Mesendoderm (in vitro differentiated cells): ENCODE data around the gene C17orf113.

Experiments
- DNase-seq: peaks from one replicate; pipeline ENCODE4 v3.0.0; 2013
- H2AK5ac ChIP-seq: 2 replicates; pipeline ENCODE4 v1.6.1; 2013; ENCODE audit warnings: low read length, inconsistent platforms
- H2BK120ac ChIP-seq: 2 replicates; pipeline ENCODE4 v1.6.1; 2013; ENCODE audit warnings: low read depth, mild to moderate bottlenecking, low read length, moderate library complexity, mixed read lengths
- H2BK15ac ChIP-seq: replicated peaks from 2 replicates; pipeline ENCODE4 v1.6.1; 2013; ENCODE audit warnings: low read depth, mild to moderate bottlenecking, moderate library complexity
- H2BK5ac ChIP-seq: 2 replicates; pipeline ENCODE4 v1.6.1; 2013; ENCODE audit warnings: low read length, inconsistent platforms
- H3K18ac ChIP-seq: 2 replicates; pipeline ENCODE4 v1.6.1; 2013; ENCODE audit warnings: mild to moderate bottlenecking, low read length, mixed read lengths
- H3K23ac ChIP-seq: one replicate; pipeline ENCODE4 v1.6.1; 2013; ENCODE audit warnings: low read length
- H3K27ac ChIP-seq: 2 replicates; pipeline ENCODE4 v1.5.1; 2013; ENCODE audit warnings: low read depth, mild to moderate bottlenecking, inconsistent platforms, low read length, moderate library complexity
- H3K27me3 ChIP-seq: 2 replicates; pipeline ENCODE4 v1.6.1; 2013; ENCODE audit warnings: low read length, control low read depth, mild to moderate bottlenecking, inconsistent platforms; ENCODE audit not compliant: insufficient read depth, poor library complexity
- H3K36me3 ChIP-seq: 2 replicates; pipeline ENCODE4 v1.6.1; 2013; ENCODE audit warnings: low read length, inconsistent platforms; ENCODE audit not compliant: control insufficient read depth, insufficient read depth
- H3K4ac ChIP-seq: one replicate; pipeline ENCODE4 v1.6.1; 2013; ENCODE audit warnings: low read depth, mild to moderate bottlenecking, low read length, moderate library complexity
- H3K4me1 ChIP-seq: 2 replicates; pipeline ENCODE4 v1.6.1; 2013; ENCODE audit warnings: low read depth, low read length, inconsistent platforms; ENCODE audit not compliant: control insufficient read depth
- H3K4me2 ChIP-seq: 2 replicates; pipeline ENCODE4 v1.6.1; 2013; ENCODE audit warnings: low read length
- H3K4me3 ChIP-seq: 2 replicates; pipeline ENCODE4 v1.5.1; 2013; ENCODE audit warnings: mild to moderate bottlenecking, low read length
- H3K56ac ChIP-seq: one replicate; pipeline ENCODE4 v1.6.1; 2013; ENCODE audit warnings: low read length
- H3K79me1 ChIP-seq: 2 replicates; pipeline ENCODE4 v1.6.1; 2013; ENCODE audit warnings: low read length, inconsistent platforms
- H3K79me2 ChIP-seq: 2 replicates; pipeline ENCODE4 v1.6.1; 2013; ENCODE audit warnings: mild to moderate bottlenecking, low read length; ENCODE audit not compliant: control insufficient read depth, insufficient read depth
- H3K9ac ChIP-seq: 2 replicates; pipeline ENCODE4 v1.6.1; 2013; ENCODE audit warnings: low read length, inconsistent platforms
- H4K5ac ChIP-seq: one replicate; pipeline ENCODE4 v1.6.1; 2013; ENCODE audit warnings: low read length
- H4K8ac ChIP-seq: one replicate; pipeline ENCODE4 v1.6.1; 2013; ENCODE audit warnings: low read depth, mild to moderate bottlenecking, control low read depth, low read length, moderate library complexity
- WGBS: extraction: QIAGEN DNeasy Blood & Tissue Kit; methylation state at CpG from one replicate; pipeline ENCODE4 v1.1.7; 2013; ENCODE audit warnings: low lambda C conversion rate, missing lambda C conversion rate; ENCODE audit not compliant: insufficient coverage; ENCODE audit errors: extremely low coverage; 5-methylcytosine and 5-hydroxymethylcytosine counted together

Gene C17orf113

DNA sequence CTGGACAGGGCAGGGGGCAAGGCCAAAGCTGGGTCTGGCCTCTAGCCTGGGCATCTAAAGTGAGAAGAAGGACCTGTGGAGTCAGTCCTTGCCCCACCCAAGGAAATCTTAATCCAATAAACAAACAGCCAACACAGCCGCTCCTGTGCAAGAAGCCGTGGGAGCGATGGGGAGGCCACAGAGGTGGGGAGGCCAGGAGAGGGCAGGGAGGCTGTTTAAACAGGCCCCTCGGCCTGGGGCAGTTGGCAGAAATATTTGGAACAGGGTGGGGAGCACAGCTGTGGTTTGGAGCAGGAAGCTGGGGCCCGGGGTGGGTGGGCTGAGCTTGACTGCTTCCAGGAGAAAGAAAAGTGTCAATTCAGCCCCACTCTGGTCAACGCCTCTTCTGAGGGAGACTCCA lies 42.5 kb upstream of the C17orf113 start:
- Histone ChIP-seq H3K9ac (no peak overlapping the region), H3K23ac (no peak overlapping the region), H3K27ac (no peak overlapping the region), H3K4ac (no peak overlapping the region), H2BK120ac (no peak overlapping the region), H3K36me3 (no peaks in the 10 kb centered on the region), H2AK5ac (no peak overlapping the region), H3K79me1 (no peaks in the 10 kb centered on the region), H3K79me2 (no peaks in the 10 kb centered on the region), H2BK5ac (no peak overlapping the region), H4K8ac (no peak overlapping the region), H3K56ac (no peak overlapping the region), H3K4me1 (no peaks in the 10 kb centered on the region), H4K5ac (no peak overlapping the region), H3K4me2 (no peak overlapping the region), H3K18ac (no peak overlapping the region), H3K27me3 (peaks cover 10% of the 10 kb centered on the region), H2BK15ac (no peak overlapping the region), H3K4me3 (no peak overlapping the region)
- DNase-seq: no peak
- WGBS: no CpG with 5 or more reads among the region's 6 CpGs

DNA sequence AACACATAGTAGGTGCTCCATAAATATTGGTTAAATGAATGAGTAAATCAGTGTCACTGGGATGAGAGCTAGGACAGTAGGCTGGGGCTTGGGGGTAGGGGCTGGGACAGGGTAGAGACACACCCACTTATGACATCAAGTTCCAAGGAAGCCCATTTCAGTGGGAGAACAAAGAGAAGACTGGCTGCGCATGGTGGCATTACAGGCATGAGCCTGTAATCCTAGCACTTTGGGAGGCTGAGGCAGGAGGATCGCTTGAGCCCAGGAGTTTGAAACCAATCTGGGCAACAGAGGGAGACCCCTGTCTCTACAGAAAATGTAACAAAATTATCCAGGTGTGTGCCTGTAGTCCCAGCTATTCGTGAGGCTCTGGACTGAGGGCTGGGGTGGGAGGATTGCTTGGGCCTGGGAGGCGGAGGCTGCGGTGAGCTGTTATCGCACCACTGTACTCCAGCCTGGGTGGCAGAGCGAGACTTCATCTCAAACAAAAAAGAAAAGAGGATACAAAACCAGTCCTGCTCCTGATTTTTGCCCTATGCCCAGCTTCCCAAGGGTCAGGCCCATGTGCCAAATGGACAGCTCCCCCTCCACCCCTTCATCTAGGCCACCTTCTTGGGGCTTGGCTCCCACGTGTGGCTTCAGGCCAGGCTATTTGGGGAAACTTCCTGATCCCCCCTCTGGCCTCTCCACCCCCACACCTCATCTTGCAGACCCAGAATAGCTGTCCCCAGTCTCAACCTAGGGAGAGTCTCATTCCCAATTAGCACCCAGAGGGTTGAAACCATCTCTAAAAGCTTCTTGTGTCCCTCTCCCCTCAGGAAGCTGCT lies 40.8 kb upstream of the C17orf113 start:
- no peaks in the 10 kb centered on the region for H3K4me1 ChIP-seq
- no peak for DNase-seq

DNA sequence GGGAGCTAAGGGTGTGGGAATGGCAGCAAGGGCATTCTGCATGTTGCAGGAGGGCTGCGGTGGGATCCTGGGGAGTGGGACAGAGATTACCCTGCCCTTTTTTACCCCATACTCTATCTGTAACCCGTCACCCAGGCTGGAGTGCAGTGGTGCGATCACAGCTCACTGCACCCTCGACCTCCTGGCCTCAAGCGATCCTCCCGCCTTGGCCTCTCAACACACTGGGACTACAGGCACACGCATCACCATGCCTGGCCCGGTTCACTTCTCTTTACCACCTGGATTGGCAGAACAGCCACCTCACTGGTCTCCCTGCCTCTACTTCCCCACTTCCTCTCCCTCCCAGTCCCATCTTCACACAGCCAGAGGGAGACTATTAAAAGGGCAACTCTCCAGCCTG lies 38.3 kb upstream of the C17orf113 start:
- Histone ChIP-seq H3K56ac (no peak overlapping the region), H3K79me1 (no peaks in the 10 kb centered on the region), H3K36me3 (no peaks in the 10 kb centered on the region), H3K27ac (no peak overlapping the region), H3K79me2 (no peaks in the 10 kb centered on the region), H3K4me2 (no peak overlapping the region), H3K4ac (no peak overlapping the region), H3K23ac (no peak overlapping the region), H2BK15ac (no peak overlapping the region), H3K18ac (no peak overlapping the region), H3K4me3 (no peak overlapping the region), H4K5ac (no peak overlapping the region), H2BK5ac (no peak overlapping the region), H2AK5ac (no peak overlapping the region), H3K9ac (no peak overlapping the region), H3K4me1 (no peaks in the 10 kb centered on the region), H3K27me3 (no peaks in the 10 kb centered on the region), H2BK120ac (no peak overlapping the region), H4K8ac (no peak overlapping the region)
- DNase-seq: no peak
- WGBS: no CpG with 5 or more reads among the region's 8 CpGs

More for the DNA sequence above, 40.8 kb upstream of the C17orf113 start:
- Histone ChIP-seq H3K56ac (no peak overlapping the region), H3K27ac (no peak overlapping the region), H2BK5ac (no peak overlapping the region), H3K79me2 (no peaks in the 10 kb centered on the region), H3K18ac (no peak overlapping the region), H3K36me3 (no peaks in the 10 kb centered on the region), H3K9ac (no peak overlapping the region), H3K27me3 (no peaks in the 10 kb centered on the region), H3K23ac (no peak overlapping the region), H3K4me3 (no peak overlapping the region), H3K79me1 (no peaks in the 10 kb centered on the region), H2AK5ac (no peak overlapping the region), H2BK15ac (no peak overlapping the region), H3K4ac (no peak overlapping the region), H3K4me2 (no peak overlapping the region), H4K5ac (no peak overlapping the region), H4K8ac (no peak overlapping the region), H2BK120ac (no peak overlapping the region)
- no CpG with 5 or more reads among the region's 8 CpGs for WGBS

DNA sequence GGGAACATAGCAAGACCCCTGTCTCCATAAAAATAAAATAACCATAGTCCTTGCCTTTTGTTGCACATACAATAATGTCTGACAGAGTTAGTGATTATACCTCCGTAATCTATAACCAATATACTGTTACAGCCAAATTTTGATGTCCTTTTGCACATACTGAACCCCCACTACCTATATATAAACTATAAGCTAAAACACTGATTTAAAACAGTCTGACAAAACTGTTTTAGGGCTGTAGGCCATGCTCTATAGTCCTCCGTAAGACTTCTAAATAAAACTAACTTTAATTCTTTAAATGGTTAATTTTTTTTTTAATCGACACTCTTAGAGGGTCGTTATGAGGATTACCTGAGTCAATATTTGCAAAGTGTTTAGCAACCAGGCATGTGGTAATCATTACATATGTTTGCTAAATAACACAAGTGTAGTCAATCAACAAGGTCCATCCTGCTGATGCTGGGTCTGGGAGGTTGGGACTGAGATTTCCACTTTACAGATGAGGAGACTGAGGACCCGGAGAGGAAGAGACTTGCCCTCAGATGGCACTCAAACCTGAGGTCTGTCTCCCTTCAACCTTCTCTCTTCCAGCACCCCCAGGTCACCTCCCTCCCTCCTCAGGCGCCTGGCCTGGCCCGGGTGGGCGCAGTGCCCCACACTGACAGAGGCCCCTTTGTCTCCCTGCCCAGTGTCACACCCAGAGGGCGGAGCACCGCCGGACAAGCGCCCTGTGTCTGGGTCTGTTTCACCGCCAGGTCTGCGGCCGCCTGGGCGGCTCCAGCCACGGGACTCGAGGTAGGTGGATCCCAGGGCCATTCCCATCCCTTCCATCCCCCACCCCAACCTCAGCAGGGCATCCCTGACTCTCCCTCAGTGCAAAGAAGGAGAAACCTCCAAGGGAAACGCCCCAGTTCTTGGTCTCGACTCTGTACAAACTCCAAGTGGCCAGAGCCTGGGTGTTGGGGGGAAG lies 37.6 kb upstream of the C17orf113 start:
- no peak overlapping the region for H4K5ac ChIP-seq
- H4K8ac ChIP-seq: no peak overlapping the region
- H3K79me1 ChIP-seq: no peaks in the 10 kb centered on the region
- H3K56ac ChIP-seq: no peak overlapping the region
- H3K79me2 ChIP-seq: no peaks in the 10 kb centered on the region
- no peak overlapping the region for H3K23ac ChIP-seq
- no peaks in the 10 kb centered on the region for H3K4me1 ChIP-seq
- H3K36me3 ChIP-seq: no peaks in the 10 kb centered on the region
- no peak overlapping the region for H3K4me2 ChIP-seq
- H2BK15ac ChIP-seq: no peak overlapping the region
- H3K27me3 ChIP-seq: no peaks in the 10 kb centered on the region
- H3K18ac ChIP-seq: no peak overlapping the region
- no CpG with 5 or more reads among the region's 20 CpGs for WGBS
- no peak for DNase-seq
- H3K4ac ChIP-seq: no peak overlapping the region
- H2AK5ac ChIP-seq: no peak overlapping the region
- no peak overlapping the region for H2BK5ac ChIP-seq
- H2BK120ac ChIP-seq: no peak overlapping the region
- no peak overlapping the region for H3K27ac ChIP-seq
- H3K9ac ChIP-seq: no peak overlapping the region
- no peak overlapping the region for H3K4me3 ChIP-seq

DNA sequence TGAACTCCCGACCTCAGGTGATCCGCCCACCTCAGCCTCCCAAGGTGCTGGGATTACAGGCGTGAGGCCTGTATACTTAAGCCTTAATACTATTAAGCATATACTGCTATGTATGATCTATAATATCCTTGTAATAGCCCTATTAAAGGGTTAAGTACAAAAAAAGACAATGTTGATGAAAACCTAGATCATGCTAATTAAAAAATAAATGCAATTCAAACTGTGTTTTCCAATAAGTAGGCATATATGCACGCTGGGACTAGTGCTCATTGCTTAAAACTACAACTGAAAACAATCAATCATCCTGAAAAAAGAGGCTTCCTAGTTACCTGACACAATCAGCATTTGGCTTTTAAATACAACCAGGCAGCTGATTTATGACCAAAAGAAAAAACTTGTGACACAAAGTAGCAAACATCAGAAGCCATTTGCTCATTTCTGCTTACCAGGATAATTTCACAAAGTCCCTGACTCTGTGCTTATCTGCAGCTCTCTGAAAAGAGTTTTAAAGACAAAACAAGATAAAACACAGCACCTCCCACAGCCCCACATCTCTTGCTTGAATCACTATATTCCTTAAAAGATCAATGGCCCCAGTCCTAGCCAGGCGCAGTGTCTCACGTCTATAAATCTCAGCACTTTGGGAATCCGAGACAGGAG lies 36.8 kb upstream of the C17orf113 start:
- Histone ChIP-seq H3K36me3 (no peaks in the 10 kb centered on the region), H2BK15ac (no peak overlapping the region), H3K9ac (no peak overlapping the region), H3K79me1 (no peaks in the 10 kb centered on the region), H4K8ac (no peak overlapping the region), H2AK5ac (no peak overlapping the region), H3K4ac (no peak overlapping the region), H3K4me3 (no peak overlapping the region), H3K56ac (no peak overlapping the region), H2BK120ac (no peak overlapping the region), H4K5ac (no peak overlapping the region), H3K27ac (no peak overlapping the region), H3K18ac (no peak overlapping the region), H3K4me2 (no peak overlapping the region), H3K23ac (no peak overlapping the region), H3K4me1 (no peaks in the 10 kb centered on the region), H2BK5ac (no peak overlapping the region), H3K27me3 (no peaks in the 10 kb centered on the region), H3K79me2 (no peaks in the 10 kb centered on the region)
- no CpG with 5 or more reads among the region's 7 CpGs for WGBS
- DNase-seq: no peak
